ENCODE results near the gene ETNK2.
"Not testable (repeated sequence)": the region's sequence is repeated elsewhere in the genome, so short reads cannot be mapped to it uniquely, and the experiment has no call there.

ETNK2 gene

DNA sequence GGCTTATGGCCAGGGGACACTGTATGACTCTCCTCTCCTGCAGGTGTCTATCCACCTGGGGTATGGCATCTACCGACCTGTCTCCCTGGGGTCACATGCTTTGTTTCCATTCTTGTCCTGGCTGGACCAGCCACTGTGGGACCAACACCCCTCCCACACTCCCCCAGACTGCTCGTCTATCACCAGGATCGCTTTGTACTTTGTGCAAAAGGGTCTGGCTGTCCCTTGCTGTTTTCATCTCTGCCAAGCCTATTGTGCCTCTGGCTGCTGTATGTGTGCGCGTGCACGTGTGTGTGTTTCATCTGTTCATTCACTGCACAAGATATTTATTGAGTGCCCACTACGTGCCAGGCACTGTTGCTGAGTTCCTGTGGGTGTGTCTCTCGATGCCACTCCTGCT is 25.5 kb downstream of the ETNK2 start:
- DNase-seq (ENCODE audit: low spot score), result no peak

DNA sequence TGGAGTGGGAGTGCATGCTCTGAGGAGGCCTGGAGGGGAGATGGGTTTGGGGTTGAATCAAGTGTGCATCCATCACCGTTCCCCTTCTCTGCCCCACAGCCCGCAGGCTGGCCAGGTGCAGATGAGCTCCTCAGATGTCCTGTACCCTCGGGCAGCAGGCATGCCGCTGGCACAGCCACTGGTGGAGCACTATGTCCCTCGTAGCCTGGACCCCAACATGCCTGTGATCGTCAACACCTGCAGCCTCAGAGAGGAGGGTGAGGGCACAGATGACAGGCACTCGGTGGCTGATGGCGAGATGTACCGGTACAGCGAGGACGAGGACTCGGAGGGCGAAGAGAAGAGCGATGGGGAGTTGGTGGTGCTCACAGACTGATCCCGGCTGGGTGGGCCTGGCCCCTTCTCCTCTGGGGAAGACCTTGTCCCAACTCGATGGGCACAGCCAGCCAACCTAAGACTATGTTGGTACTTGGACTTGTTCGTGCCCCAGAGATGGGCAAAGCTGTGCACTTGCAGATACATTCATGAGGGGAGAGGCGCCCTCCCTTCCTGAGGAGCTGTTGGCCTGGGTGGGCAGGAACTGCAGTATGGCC is 26.0 kb downstream of the ETNK2 start:
- no peak for DNase-seq (ENCODE audit: low spot score)

DNA sequence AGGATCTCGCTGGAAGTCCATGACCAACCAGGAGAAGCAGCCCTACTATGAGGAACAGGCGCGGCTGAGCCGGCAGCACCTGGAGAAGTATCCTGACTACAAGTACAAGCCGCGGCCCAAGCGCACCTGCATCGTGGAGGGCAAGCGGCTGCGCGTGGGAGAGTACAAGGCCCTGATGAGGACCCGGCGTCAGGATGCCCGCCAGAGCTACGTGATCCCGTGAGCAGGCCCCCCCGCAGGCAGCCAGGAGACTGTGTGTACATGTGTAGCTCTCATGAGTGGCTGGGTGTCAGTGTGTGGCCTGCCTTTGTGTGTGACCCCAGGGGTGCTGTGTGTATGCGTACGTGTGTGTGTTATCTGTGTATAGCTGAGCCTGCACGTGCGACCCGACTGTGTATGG is 27.2 kb downstream of the ETNK2 start:
- DNase-seq (ENCODE audit: low spot score), result no peak

DNA sequence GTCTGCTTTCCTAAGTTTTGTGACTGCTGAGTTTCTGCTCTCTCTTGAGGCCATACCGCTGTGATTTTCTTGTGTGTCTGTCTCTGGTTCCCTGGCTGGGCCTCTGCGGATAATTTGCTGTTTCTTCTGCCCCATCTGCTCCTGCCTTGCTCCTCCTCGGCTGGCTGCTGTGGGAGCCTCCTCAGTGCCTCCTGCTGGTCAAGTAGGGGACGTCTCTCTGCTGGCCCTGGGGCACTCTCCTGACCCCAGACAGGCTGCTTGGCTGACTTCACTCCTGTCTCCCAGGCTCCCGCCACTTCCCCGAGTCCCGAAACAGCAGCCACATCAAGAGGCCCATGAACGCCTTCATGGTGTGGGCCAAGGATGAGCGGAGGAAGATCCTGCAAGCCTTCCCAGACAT is 28.5 kb downstream of the ETNK2 start:
- peak; percentile 55 for DNase-seq (ENCODE audit: low spot score)

DNA sequence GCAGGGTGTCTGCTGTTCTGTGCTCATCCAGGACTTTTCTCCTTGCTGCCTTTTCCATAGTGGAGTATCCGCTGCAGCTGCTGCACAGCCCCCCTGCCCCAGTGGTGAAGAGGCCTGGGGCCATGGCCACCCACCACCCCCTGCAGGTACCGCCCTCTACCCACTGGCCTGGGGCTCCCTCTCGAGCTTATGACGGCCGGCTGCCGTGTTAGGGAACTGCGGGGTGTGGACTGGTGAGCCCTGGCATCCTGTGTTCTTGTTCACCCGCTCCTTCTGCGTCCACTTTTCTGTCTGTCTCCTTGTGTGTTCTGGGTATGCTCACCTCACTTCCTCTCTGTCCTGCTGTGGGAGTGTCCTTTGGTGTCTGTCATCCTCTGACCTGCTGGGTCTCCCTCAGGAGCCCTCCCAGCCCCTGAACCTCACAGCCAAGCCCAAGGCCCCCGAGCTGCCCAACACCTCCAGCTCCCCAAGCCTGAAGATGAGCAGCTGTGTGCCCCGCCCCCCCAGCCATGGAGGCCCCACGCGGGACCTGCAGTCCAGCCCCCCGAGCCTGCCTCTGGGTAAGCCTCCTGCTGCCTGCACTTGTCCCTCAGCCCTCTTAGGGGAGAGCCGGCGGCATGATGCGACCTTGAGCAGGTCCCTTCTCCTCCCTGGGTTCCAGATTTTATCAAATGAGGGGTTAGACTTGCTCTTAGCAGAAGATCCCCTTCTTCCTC is 29.8 kb downstream of the ETNK2 start:
- no peak for DNase-seq (ENCODE audit: low spot score)

DNA sequence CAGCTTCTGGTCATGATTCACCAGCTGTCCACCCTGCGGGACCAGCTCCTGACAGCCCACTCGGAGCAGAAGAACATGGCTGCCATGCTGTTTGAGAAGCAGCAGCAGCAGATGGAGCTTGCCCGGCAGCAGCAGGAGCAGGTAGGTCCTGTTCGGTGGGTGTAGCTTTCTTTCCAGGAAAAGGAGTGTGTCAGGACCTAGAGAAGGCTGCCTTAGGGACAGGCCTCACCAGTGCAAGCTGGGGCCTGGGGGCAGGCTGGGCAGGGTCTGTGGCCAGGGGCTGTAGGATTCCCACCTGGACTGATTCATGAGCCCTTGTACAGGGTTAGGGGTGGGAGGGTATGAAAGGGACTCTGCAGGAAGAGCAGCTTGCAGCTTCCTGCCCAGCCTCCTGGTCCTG is 35.3 kb downstream of the ETNK2 start:
- no peak for DNase-seq (ENCODE audit: low spot score)

DNA sequence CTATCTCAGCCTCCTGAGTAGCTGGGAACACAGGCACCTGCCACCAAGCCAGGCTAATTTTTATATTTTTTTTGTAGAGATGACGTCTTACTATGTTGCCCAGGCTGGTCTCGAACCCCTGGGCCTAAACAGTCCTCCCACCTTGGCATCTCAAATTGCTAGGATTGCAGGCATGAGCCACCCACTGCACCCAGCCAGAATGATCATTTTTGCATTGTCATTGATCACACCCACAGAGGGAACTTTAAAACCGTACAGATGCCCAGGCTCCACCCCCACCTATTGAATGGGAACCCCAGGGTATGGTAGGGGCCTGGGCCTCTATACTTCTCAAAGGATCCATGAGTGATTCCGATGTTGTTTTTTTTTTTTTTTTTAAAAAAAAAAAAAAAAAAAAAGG is 36.7 kb downstream of the ETNK2 start:
- DNase-seq (ENCODE audit: low spot score), result no peak

DNA sequence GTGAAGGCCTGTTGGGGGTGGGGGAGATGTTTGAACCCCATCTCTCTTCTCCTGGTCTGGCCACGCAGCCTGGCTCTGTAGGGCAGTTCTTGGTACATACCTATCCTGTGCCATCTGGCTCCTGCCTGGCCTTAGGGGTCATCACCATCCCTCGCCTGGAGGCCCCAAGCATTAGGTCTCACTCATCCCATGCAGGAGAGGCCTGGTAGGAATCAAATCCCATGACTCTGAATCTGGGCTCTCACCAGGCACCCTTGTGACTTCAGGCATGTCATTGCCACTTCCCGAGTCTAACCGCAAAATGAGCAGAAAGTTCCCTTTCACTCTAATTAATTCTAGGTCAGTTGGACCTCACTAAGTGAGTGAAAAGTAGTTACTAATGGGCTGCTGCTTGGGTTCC is 37.2 kb downstream of the ETNK2 start:
- no peak for DNase-seq (ENCODE audit: low spot score)

DNA sequence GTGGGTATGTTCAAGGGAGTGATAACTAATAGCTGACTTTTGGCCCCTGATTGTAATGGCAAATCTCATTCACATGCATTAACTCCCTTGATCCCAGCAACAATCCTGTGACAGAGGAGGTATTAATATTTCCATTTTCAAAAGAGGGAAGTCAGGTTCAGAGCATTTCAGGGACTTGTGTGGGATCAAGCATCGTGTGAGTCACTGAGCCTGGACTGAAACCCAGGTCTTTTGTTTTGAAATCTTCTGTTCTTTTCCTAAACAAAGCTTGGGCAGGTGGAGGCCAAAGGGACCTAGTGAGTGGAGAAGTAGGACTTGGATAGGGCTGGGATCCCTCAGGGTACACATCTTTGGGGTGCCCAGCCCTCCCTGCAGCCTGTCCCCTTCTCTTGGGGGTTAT is 37.9 kb downstream of the ETNK2 start:
- no peak for DNase-seq (ENCODE audit: low spot score)

DNA sequence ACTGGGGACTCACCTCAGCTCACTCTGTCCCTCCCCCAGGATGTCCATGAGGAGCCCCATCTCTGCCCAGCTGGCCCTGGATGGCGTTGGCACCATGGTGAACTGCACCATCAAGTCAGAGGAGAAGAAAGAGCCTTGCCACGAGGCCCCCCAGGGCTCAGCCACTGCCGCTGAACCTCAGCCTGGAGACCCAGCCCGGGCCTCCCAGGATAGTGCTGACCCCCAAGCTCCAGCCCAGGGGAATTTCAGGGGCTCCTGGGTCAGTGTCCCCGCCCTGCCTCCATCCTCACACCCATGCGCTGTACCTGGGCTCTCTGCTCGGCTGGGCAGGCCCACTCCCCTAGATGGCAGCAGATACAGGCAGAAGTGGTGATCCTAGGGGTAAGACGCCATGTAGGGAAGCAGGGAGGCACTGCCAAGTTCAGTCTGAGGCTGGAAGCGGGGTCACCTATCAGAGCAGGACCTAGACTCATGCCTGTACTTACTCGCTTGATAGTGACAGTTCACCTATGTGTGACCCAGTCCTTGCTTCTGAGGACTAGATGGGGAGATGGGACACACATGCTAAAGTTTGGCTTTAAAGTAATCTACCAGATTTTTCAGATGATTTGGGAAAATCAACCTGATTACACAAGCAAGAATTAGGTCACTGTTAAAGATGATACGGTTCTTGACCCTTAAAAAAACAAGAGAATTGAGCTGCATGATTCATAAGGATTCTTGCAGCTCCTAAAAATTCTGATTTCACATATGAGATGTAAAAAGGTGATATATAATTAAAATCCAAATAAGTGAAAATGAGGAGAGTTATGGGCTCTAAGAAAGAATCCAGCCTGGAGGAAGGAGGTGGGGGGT is 38.7 kb downstream of the ETNK2 start:
- DNase-seq (ENCODE audit: low spot score), result no peak

DNA sequence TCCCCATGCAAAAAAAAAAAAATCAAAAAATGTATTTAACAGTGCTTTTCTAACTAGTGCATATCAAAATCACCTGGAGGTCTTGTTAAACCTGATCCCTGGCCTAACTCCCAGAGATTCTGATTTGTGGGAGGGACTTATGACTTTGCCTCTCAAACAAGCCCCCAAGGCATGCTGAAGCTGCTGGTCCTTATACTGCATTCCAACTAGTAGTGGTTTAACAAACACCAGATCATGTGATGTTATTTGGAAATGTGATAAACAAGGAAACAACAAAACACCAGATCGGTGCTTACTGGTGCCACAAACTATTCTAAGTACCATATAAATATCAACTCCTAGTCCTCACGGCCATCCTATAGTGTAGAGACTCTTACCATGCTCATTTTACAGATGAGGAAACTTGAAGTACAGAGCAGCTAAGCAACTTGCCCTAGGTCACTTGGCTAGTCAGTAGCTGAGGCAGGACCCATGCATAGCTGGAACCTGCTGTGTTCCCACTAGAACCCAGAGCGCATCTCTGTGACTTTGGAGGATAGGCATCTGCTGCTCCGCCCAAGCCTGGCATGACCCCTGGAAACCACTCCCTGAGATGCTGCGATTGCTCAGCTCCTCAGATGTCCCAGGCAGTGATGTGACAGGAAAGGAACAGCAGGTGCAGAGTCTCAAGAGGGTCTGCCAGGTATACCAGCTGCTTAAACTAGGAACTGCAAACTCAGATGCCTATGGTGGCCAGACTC is 40.8 kb downstream of the ETNK2 start:
- DNase-seq (ENCODE audit: low spot score), result no peak

DNA sequence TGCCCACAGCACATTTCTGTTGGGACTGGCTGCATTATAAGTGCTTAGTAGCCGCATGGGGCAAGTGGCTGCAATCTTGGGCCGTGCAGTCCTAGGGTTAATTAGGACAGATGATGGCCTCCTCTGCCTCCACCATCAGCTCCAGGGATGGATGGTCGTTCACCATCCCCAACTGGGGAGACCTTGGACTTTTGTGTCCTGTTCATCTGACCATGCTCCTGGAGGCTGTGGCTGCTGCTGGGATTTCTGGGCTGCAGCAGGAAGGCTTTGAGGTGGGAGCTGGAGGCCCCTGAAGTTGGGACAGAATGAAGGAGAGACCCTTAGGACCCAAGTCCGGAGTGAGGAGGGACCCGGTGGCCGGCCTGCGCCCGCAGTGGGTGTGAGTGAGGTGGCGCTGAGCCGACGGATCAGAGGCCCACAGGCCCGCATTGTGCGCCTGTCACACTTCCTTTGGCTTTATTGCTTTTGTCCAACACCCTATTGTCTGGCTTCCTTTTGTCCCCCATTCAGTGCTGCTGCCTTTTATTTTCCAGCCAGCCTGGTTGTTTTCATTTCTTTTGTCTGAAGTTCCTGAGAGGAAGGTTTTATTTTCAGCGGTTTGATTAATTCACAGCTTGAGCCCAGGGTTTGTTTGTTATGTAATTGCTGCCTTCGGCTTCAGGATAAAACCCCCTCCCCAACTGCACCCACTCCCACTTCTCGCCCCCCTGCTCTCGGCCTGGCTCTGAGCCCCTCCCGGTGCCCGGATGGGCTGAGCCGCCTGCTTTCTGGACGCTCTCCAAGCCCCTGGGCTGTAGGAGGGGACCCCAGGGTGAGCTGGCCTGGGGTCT is 43.3 kb downstream of the ETNK2 start:
- DNase-seq (ENCODE audit: low spot score), result no peak

DNA sequence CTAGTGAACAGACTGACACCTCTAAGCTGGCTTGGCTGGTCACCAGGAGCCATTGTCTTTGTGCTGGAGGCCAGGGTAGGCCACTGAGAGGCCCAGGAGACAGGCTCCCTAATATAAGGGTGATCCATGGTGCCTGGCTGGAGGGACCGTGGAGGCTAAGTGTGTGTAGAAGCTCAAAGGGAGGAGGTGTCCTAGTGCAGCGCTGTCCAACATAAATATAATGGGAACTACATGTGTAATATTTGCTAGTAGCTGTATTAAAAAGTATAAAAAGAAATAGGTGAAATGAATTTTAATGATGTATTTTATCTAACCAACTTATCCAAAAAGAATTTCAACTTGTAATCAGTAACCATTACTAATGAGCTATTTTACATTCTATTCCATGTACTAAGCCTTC is 44.0 kb downstream of the ETNK2 start:
- no peak for DNase-seq (ENCODE audit: low spot score)

DNA sequence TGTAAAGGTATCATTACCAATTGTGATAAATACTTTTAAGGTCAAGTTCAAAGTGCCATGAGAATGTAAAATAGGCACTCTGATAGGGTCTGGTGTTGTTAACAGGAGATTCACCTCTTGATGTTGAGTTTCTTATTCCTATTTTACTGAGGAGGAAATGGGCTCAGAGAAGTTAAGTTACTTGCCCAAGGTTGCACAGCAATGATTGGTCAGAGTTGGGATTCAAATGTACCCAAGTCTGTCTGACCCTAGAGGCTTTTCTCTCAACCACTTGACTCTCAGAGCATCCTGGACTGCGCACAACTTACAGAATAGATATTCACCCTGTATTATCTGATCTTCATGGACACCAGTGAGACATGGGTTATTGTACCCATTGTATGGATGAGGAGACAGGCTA is 45.0 kb downstream of the ETNK2 start:
- DNase-seq (ENCODE audit: low spot score), result no peak

DNA sequence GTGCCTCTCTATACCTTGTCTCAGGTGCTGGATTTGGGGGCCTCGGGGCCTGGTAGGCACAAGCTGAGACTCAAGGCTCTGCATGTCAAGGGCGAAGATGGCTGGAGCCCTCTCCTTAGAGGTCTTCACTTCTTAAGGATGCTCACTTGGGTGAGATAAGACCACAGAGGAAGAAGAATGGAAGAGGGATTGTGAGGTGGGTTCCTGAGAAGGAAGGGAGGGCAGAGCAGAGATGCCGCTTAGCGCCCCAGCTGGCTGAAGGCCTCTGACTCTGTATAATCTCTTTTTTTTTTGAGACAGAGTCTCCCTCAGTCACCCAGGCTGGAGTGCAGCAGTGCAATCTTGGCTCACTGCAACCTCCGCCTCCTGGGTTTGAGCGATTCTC is 46.7 kb downstream of the ETNK2 start:
- no peak for DNase-seq (ENCODE audit: low spot score)

DNA sequence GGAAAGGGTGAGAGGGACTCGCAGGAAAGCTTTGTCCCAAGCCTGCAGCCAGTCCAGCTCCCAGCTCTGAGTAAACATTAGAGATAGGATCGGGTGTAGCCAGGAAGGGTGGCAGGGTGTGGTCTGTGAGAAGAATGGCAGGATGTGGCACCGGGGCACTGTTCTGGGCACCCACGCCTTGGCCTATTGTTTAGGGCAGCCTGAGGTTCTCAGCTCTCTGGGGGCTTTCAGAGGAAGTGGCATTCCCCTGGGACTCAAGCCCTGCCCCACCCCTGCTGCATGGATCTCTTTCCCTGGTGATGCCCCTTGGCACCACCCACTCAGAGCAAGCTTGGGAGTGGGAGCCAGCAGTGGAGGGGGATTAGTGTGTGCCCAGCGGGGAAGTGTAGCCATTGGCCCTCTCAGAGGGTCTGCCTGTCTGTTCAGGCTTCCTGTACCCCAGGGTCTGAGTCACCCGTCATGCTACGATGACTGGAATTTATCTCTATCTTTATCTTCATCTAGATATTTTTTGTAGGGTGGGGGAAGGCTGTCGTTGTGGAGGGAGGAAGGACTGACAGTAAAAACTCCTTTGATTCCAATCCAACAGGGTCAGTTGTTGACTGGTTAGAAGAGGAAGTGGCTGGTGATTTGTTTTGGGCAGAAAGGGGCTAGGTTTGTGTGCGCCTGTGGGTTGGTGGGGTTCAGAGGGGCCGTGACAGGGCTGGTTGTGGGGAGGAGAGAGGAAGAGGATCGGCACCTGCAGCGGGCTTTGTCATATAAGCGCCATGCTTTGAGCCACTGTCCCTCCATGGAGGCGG is 47.3 kb downstream of the ETNK2 start:
- peak; percentile 53 for DNase-seq (ENCODE audit: low spot score)

DNA sequence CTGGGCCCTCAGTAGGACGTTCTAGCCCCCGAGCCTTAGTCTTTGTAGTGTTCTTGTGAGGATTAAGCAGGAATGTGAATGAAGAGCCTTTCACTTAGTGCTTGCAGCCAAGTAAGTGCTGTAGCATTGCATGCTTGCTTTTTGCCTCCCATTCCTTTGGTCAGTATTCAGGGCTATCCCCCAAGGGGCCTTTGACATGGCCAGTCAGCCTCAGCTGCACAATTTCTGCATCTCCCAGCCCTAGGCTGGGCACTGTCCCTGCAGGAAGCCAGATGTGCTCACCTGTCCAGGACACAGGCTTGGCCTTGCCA is 48.5 kb downstream of the ETNK2 start:
- no peak for DNase-seq (ENCODE audit: low spot score)

DNA sequence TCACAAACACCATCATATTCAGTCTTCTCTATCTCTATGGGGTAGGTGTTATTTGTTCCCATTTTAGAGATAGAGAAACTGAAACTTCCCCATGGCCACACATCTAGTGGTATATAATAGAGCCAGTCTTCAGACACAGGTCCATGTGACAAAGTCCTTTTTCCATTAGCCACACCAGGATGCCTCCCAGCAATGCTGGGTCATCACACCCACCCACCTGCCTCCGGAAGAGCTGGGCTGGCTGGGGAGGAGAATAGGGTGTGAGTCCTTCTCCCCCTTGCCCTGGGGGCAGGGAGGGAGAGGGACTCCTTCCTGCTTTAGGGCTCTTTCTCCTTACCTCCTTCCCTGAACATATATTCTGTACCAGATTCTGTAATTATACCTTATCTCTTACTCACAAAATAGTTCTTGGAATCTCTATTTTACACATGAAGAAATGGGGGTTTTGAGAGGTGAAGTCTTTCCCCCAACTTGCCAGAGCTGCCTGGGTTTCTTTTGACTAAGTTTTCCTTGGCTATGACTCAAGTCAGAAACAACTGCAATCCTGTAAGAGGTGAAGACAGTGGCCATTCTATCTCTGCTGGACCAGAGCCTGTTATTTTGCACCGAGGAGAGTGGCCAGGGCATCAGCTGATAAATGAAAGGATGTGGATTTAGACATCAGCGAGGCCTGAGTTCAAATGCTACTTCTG is 49.0 kb downstream of the ETNK2 start:
- DNase-seq (ENCODE audit: low spot score), result no peak

DNA sequence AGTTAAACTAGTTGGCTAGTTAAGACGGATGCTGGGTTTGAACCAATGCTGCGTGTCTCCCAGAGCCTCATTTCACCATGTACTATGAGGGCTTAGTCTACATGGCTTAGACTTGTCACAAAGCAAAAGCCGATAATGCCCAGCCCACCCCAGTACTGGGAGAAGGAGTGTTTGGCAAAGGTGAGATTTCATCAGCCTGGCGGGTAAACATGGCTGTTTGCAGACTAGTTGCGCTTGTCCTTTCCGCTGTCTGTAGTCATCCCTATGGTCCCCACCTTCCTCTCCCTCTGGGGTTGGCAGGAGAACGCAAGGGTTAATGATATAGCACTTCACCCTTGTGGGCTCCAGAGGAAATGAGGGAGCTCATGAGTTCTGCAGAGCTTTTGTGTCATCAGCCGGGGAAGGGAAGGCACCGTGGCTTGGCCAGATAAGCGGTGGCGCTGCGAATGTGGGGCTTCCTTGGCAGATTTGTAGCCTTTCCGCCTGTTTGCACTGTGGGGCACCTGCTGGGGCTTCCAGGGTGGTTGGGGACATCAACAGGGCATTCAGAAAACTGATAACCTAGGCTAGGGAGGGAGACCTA is 49.7 kb downstream of the ETNK2 start:
- no peak for DNase-seq (ENCODE audit: low spot score)

DNA sequence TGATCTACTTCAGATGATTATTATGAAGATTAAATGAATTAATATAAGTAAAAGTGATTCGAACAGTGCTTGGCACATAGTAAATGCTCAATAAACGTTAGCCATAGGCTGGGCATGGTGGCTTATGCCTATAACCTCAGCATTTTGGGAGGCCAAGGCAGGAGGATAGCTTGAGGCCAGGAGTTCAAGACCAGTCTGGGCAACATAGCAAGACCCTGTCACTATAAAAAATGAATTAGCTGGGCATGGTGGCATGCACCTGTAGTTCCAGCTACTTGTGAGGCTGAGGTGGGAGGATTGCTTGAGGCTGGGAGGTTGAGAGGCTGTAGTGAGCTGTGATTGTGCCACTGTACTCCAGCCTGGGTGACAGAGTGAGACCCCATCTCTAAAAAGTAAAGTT is 52.1 kb downstream of the ETNK2 start:
- not testable (repeated sequence) for DNase-seq (ENCODE audit: low spot score)

Data from hepatic stellate cell (primary cell).